Lower leg skin (tissue), 4 donors: ENCODE results near the gene ITSN1. TPM values are rescaled to one million over a fixed set of nuclear protein-coding genes. Genes with fewer than 3 reads are reported as not detected.

ENCODE experiments used
- DNase-seq, 2 donors: peaks; one replicate each; pipeline ENCODE4 v3.0.0-alpha.2; 2019; ENCODE audit warnings: low spot score in 2 of 2
- H3K4me3 ChIP-seq: fragments of 200-600 bp; sonication (generic); 2 replicates; pipeline ENCODE4 v1.5.1; 2017; ENCODE audit warnings: mild to moderate bottlenecking, low read depth; ENCODE audit not compliant: poor library complexity, severe bottlenecking
- CTCF ChIP-seq, 3 donors: fragments of 450-650 bp; IDR thresholded peaks; one replicate each; pipeline ENCODE4 v1.5.1; 2016; ENCODE audit warnings: antibody characterized with exemption in 3 of 3, mild to moderate bottlenecking in 3 of 3, moderate library complexity in 2 of 3
- POLR2A ChIP-seq, 2 donors: fragments of 450-650 bp; IDR thresholded peaks; one replicate each; pipeline ENCODE4 v1.6.1; 2016 to 2017; ENCODE audit warnings: antibody characterized with exemption in 2 of 2, mild to moderate bottlenecking in 1 of 2, moderate library complexity in 1 of 2
- WGBS, 2 donors: methylation state at CpG; one replicate each; pipeline ENCODE4 v1.1.5; 2018; 5-methylcytosine and 5-hydroxymethylcytosine counted together
- intact Hi-C: fragments of 100-400 bp; cut with DNase I; formaldehyde crosslinking; loops from one replicate; pipeline ENCODE4 v1.15.0; 2023; ENCODE audit warnings: low total_unique reads
- total RNA-seq, 4 donors: library from RNA; depleted of rRNA; stranded (reverse); fragments of >200 nt; gene quantifications; one replicate each; pipeline ENCODE4 v1.1.0, GENCODE V29; 2016

The ITSN1 gene
- total RNA-seq, 4 donors from 2014 or later: 17.4 to 39.5 (median 31.7) TPM

GRCh38 chr21:33815143-33815707 lies 172.9 kb downstream of the ITSN1 start:
- no peak overlapping the region for H3K4me3 ChIP-seq
- WGBS, 2 donors: 77 to 78% methylated on average over 7 of the region's 7 CpGs
- intact Hi-C loops: no loop called here
- TF ChIP-seq POLR2A (IDR thresholded peaks at IDR 0.05) (no peak), CTCF (IDR thresholded peaks at IDR 0.05) (no peak)
- DNase-seq: no peak

- H3K4me3 ChIP-seq: no peak overlapping the region
- TF ChIP-seq CTCF (IDR thresholded peaks at IDR 0.05): no peak
- no peak for TF ChIP-seq POLR2A (IDR thresholded peaks at IDR 0.05)
- 88 to 95% methylated on average over 2 of the region's 2 CpGs for WGBS, 2 donors
- intact Hi-C loops: no loop called here
- no peak for DNase-seq
Observed at GRCh38 chr21:33816174-33816573, 173.9 kb downstream of the ITSN1 start.

GRCh38 chr21:33817138-33817537 lies 174.8 kb downstream of the ITSN1 start:
- no peak for DNase-seq
- H3K4me3 ChIP-seq: no peak overlapping the region
- 84 to 91% methylated on average over 7 of the region's 7 CpGs for WGBS, 2 donors
- TF ChIP-seq POLR2A (IDR thresholded peaks at IDR 0.05): no peak
- no peak for TF ChIP-seq CTCF (IDR thresholded peaks at IDR 0.05)
- intact Hi-C loops: no loop called here

- TF ChIP-seq POLR2A (IDR thresholded peaks at IDR 0.05): no peak
- no peak for TF ChIP-seq CTCF (IDR thresholded peaks at IDR 0.05)
- intact Hi-C loops: no loop called here
- no peak overlapping the region for H3K4me3 ChIP-seq
- no peak for DNase-seq
- 77 to 80% methylated on average over 6 of the region's 6 CpGs for WGBS, 2 donors
Observed at GRCh38 chr21:33817663-33818451, 175.6 kb downstream of the ITSN1 start.

- H3K4me3 ChIP-seq: no peak overlapping the region
- TF ChIP-seq POLR2A (IDR thresholded peaks at IDR 0.05) (no peak), CTCF (IDR thresholded peaks at IDR 0.05) (no peak)
- intact Hi-C loops: no loop called here
- no peak for DNase-seq
Observed at GRCh38 chr21:33820230-33820770, 178.0 kb downstream of the ITSN1 start.
